NCI-H2107 (cell line): ENCODE results near the gene TTC39C.
"Not testable (repeated sequence)": the region's sequence is repeated elsewhere in the genome, so short reads cannot be mapped to it uniquely, and the experiment has no call there.

ENCODE experiments used
- DNase-seq: peaks from one replicate; lab custom pipeline; 2025; lab: John Stamatoyannopoulos, UW

The TTC39C gene

DNA sequence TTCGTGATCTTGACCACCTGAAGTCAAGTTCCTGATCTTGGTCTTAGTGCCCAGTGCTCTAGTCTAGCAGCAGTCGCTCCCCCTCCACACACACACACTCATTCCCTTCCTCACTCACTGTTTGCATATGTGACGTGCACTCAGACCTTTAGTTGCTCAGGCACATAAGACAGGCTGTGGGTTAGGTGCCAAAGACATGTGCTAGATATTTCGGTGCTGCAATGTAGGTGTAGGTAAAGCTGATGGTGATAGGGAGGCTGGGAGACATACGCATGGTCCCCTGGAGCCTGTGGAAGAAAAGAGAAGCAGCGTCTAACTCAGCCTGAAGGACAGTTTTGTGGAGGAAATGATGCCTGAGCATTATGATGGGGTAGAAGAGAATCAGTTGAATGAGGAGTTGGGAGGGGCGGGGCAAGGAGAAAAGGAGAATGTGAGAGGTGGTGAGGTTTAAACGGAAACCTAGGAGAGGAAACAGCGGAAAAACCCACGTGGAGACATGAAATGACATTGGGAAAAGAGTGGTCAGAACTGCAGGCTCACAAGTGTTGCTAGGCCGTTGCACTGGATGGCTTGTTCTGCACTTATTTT is 3.8 kb downstream of the TTC39C start:
- DNase-seq, result no peak

DNA sequence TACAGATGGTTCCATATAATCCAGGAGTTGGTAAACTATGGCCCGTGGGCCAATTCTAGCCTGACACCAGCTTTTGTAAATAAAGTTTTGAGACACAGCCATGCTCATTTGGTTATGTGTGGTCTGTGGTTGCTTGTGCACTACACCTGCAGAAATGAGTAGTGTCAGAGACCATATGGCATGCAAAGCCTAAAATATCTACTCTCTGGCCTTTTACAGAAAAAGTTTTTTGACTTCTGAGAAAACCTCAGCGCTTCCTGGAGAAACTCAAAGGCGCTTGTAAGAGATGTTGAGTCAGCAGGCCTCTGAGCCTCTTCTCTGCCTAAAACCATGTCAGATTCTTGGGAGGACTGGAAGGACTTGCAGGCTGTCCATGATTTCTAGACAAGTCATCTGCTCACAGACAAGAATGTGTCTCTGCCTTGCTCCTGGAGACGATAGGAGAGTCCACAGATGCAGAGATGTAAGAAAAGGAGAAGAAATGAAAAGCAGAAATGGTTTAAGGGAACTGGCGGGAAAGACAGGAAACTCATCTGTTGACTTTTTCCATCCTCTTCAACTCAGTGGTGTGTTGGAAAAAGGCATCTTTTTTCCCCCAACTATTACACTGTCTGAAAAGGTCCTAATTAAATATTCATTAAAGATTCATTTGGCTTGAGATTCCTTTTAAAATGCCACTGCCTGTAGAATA is 5.2 kb downstream of the TTC39C start:
- no peak for DNase-seq

DNA sequence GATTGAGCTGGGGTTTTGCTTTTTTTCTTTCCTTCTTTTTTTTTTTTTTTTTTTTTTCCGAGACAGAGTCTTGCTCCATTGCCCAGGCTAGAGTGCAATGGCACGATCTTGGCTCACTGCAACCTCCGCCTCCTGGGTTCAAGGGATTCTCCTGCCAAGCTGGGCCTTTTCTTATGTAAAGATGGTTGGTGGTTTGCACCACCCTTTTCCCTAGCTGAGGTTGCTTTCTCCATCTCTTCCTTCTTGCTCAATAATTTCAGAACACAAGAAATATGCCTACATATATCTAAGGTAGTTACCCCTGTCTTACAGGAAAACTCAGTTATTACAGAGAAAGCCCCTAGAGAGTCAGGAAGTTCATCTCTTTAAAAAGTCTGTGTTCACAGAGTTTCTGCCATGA is 7.0 kb downstream of the TTC39C start:
- DNase-seq, result no peak

GRCh38 chr18:24022161-24022560 is 7.6 kb downstream of the TTC39C start:
- DNase-seq, result no peak

DNA sequence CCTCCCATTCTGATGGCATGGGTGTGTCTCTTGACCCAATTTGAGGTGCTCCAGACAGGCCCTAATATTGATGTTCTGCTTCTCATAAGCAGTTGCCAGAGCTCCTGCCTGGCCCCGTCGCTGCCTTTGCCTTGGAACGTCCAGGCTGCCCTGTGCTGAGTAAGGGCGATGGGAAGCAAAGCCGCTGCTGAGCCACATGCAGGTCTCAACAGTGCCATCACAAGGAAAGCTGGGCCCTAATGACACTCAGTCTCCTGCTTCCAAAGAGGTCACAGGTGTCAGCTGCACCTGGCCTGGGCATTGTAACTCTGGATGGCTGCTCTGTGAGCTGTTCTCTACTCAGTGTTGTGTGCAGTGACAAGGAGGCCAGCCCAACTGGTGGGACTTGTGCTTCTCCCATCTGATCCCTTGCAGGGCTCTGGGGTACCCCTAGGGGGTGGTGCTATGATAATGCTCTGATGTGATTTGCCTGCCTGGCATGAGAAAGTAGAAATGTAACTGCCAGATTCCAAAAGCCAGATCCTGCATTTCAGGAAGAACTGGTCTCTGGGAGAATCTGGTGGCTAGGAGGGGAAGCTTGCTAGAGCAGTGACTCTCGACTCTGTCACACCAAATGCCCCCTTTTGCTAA is 8.7 kb downstream of the TTC39C start:
- no peak for DNase-seq

DNA sequence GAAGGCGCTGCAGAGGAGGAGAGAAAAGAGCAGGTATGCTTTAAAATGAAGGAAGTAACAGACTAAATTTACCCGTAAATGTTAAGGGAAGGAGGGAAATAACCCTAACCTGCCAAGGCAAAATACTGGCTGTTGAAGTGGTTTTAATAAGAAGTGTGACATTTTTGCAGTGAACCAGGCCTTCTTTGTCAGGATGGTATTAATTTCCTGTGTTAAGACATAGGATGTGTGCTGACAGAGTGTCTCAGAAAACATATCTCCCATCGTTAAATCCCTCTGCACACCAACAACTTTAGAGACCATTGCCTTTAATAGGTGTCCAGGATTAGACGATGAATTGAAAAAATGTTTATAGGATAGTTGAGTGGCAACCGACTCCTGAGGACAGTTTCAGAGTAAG is 9.9 kb downstream of the TTC39C start:
- DNase-seq, result no peak

GRCh38 chr18:24026457-24026856 is 11.9 kb downstream of the TTC39C start:
- DNase-seq, result no peak

DNA sequence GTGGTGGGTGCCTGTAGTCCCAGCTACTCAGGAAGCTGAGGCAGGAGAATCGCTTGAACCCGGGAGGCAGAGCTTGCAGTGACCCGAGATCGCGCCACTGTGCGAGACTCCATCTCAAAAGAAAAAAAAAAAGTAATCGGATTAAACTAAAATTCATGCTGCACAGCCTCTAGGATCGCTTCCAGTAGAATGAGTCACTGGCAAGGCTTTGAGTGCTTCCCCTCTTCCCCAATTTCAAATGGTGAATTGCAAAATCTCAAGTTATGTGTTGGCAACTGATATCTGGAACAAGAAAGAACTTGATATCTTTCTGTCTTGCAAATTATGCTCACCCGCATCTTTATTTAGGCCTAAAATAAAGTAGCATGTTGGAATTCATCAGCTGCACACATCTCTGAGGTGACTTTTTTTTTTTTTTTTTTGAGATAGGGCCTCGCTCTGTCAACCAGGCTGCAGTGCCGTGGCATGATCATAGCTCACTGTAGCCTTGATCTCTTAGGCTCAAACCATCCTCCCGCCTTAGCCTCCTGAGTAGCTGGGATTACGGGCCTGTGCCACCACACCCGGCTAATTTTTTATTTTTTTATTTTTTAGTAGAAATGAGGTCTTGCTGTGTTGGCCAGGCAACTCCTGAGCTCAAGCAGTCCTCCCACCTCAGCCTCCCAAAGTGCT is 12.7 kb downstream of the TTC39C start:
- DNase-seq, result no peak

- not testable (repeated sequence) for DNase-seq
These were observed 14.4 kb downstream of the TTC39C start for GRCh38 chr18:24028946-24029345.

GRCh38 chr18:24031318-24031717 is 16.8 kb downstream of the TTC39C start:
- DNase-seq, result no peak

- DNase-seq, result no peak
These were observed 17.4 kb downstream of the TTC39C start for GRCh38 chr18:24031916-24032315.

DNA sequence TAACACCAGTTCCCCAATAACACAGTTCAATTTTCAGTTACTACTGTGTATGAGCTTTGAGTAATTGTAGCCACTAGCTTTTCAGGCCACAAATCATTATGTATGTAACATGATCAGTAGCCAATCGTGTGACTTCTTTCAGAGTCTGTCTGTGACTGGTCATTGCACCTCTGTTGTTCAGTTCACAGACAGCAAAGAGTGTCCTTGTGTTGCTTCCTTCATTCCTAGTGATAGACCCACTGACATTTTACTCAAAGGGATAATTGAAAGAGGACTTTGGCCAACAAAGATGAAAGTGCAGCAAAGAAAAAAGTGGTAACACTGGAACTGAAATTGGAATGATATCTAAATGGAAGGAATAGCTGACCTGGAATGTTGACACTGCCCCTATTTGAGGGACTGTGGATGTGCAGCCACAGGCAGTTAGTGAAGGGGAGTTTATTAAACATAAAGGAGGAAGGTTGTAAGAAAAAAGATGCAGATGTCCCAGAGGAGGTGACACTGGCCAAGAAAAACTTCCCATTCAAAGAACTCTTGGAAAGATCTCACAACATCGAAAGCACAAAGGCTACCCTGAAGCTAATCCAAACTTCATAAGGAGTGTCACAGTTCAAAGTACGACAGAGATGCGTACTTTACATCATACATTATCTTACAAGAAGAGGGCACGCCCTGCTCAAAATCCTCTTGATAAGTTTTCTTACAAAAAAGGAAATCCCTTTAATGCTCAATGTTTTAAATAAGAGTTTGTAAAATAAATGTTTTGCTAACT is 19.3 kb downstream of the TTC39C start:
- DNase-seq, result no peak

DNA sequence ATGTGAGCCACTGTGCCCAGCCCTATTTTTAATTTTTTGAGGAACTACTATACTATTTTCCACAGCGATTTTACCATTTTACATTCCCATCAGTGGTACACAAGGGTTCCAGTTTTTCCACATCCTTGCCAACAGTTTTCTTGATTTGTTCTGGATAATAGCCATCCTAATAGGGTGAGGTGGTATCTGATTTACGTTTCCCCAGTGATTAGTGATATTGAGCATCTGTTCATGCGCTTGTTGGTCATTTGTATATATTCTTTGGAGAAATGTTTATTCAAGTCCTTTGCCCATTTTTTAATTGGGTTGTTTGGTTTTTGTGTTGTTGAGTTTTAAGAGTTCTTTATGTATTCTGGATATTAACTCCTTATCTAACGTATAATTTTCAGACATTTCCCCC is 20.8 kb downstream of the TTC39C start:
- no peak for DNase-seq

- no peak for DNase-seq
These were observed 25.1 kb downstream of the TTC39C start for GRCh38 chr18:24039671-24040070.

DNA sequence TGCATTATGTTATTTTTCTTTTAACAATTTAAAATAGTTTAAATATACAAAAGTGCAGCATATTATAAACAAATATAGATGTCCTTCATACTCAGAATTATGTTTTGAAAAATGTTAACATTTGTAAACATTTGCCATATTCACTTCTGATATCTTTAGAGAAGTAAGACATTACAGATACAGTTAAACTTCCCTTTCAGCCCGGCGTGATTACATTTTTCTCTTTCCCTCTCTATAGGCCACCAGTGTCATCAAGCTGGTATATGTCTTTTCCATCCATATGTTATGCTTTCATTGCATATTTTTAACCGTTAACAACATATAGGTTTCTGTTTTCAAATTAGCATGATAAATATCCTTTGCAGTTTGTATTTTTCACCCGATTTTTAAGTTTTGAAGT is 27.1 kb downstream of the TTC39C start:
- no peak for DNase-seq

- DNase-seq, result no peak
These were observed 28.8 kb downstream of the TTC39C start for GRCh38 chr18:24043403-24043802.

GRCh38 chr18:24048261-24048660 is 33.7 kb downstream of the TTC39C start:
- DNase-seq, result no peak

DNA sequence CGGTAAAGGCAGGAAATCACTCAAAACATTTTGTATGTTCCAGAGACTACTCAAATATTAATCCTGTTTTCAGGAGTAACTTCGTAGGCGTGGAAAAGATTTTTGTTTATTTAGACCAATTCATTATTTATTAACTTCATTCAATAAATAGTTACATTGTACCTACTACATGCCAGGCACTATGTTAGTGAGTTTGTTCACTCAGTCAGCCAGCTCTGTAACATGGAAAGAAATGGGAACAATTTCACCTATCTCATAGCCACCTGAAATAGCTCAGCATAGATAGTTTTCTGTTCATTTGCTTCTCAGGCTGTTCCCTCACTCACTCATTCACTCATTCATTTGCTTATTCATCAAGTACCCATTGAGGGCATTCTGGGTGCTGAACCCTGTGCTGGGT is 34.6 kb downstream of the TTC39C start:
- DNase-seq, result no peak

- DNase-seq, result no peak
These were observed 36.7 kb downstream of the TTC39C start for GRCh38 chr18:24051031-24051947.

DNA sequence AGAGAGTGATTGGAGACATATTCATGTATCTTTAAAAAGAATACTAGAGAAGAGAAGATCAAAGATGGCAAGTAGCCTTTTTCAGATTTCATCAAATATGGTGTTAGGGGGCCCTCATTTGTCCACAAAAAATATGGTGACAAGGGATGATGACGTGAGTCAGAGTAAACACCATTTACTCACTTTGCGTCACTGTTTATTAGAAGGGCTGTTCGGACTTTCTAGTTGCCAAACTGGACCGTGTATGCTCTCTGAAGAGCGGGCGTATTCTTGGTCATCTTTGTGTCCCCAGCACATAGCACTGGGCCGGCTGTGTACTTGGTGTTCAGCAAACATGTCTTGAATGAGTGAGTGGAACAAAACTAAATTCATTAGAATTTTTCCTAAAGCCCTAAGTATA is 37.5 kb downstream of the TTC39C start:
- no peak for DNase-seq

DNA sequence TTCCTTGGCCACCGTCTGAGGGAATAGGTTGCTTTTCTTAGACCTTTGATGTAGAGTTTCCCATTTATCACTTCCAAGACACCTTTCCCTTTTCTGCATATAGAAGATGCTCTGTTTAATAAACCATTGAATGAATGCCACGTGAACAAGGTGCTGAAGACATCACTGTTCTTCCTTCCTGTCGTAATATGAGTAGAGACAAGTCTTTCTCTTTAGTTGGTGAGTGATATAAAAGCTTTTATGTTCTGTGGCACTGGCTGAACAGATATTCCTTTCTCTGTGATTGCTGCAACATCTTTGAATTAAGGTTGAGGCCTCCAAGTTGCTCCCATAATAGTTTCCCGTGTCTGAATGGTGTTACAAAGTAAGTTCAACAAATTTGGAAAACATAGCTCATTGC is 38.7 kb downstream of the TTC39C start:
- DNase-seq, result no peak
